HG03439 (cell line): Measurements from ENCODE around the gene TRIM28.
"Not testable (repeated sequence)": the region's sequence is repeated elsewhere in the genome, so short reads cannot be mapped to it uniquely, and the experiment has no call there.

ENCODE experiments used
- ATAC-seq: cut with Tn5 transposase; IDR thresholded peaks from one replicate; pipeline ENCODE4 v1.9.1; 2021; ENCODE audit warnings: mild to moderate bottlenecking, moderate library complexity; ENCODE audit not compliant: unreplicated experiment

Gene TRIM28

DNA sequence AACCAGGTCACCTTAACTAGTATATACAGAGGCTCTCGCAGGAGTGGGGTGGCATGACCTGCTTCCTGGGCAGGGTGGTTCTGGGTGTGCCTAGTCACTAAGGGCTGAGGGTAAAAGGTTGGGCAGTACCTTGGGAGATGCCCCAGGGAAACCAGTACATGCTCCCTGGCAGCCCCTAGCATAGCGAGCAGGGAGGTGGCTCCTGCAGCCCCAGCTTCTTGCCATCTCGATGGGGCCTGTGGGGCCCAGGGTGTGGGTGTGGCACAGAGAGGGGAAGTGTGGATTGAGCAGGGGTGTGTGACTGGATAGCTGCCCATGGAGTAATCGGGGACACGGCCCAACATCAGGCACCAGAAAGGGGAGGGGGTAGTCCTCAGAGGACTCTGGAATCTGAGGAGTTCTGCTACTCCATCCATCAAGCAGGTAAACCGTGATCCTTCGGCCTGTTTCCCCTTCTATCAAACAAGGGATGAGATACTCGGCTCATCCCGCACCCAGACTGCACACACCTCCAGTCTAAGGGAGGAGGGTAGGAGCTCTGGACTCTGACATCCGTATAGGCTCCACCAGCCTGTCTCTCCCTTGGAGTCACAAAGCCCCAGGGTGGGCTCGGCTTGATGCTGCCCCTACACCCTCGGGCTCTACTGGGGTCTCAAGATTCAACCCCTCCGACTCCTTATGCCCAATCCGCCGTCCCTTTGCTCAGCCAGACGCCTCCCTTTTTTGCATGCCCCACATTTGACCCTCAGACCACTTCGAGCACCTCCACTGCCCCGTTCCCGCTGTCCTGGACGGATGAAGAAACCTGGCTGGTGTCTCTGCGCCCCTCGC is 25.4 kb upstream of the TRIM28 start:
- no peak for ATAC-seq

DNA sequence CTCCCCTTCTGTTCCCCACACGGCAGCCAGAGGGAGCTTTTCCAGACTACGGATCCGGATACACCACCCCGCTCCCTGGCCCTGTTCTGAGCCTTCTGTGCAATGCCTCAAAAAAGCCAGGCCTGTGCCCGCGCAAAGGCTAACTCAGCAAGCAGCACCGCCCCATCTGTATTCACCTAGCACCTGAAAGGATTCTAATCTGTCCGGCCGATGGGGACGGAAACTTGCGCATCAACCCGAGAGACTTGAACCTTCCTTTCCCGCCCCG is 24.8 kb upstream of the TRIM28 start:
- ATAC-seq, result peak; percentile 2

DNA sequence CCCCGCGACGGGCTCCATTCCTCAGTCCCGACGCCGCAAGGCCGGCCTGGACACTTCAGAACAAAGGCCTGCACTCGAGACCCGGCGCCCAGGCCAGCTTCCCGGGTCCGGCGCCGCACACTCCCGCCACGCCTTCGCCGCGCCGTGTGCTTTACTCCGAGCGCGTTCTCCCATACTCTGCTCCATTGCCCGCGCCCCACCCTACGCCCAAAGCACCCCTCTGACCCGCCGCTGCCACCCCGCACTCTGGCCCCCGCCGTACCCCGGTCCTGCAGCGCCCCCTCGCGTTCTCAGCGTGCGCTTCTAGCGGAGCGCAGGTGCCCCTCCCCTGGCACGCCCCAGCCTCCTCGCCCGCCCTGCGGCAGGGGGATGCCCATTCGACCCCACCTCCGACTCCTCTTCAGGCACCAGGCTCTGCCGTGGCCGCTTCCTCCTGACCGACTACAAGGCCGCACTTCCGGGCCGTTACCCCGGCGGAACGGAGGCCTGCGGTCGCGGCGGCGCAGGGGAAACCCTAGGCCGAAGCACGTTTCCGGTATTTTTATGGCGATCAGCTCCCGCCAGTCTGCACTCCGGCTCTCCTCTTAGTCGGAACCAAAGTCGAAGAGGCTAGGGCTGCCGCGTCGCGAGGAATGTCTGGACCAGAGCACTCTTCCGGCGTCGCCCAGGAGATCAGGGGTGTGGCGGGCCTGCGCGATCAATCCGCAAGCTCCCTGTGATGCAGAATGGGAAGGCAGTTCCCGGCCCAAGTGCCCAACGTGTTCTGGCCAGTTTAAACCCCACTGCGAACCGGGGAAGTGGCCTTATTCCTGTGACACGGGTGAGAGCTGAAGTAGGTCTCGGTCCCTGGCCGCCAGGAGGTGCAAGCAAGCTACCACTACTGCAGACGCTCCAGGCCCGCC is 24.3 kb upstream of the TRIM28 start, which contains the start of gene ZBTB45:
ZBTB45 (minus strand) TSS at position 456 of the 902 bp plus-strand sequence. CDS start 2,137 bp downstream, outside the sequence.
- peak; percentile 79 for ATAC-seq

DNA sequence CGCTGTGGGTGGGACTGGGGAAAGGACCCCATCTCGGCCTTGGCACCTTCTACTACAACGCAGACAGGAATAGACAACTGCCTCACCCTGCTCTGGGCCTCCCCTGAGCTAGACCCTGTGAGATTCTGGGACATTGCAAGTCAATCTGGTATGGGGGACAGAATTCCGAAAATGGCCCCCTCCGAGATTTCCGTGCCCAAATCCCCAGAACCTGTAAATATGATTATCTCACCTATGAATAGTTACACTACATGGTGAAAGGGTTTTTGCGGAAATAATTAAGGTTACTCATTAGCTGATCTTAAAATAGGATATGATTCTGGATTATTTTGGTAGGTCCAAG is 23.6 kb upstream of the TRIM28 start:
- ATAC-seq, result no peak

DNA sequence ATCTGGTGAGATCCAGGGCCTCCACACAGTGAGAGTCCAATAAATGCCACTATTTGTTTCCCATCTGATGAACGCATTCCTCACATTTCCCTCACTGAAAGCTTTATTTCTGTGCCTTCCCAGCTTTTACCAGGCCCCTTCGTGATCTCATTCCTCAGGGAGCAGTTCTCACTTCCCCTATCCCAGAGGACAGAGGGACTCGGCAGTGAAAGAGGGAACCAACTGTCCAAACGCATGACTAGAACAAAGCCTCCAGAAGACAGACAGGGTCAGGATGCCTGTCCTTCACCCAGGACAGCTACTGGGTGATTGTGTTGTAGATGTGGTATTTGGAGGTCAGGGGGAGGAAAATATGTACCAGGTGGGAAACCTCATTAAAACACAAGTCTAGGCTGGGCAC is 22.2 kb upstream of the TRIM28 start:
- ATAC-seq, result no peak

DNA sequence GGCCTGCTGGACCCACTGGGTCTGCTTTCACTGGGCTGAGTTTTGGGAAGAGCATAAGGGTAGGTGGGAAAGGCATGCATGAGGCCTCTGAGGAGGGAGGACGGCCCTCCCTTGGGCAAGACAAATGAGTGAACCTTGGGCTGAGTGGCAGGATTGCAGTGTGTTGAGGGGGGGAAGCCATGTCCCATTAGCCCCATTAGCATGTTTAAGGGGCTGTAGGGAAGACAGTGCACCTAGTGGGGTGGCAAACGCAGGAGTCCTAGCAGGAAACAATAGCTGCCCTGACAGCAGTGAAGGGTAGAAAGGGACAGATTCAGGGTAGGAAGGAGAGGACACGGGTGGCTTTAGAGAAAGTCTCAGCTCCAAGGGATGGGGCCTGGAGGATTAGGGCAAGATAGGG is 21.2 kb upstream of the TRIM28 start:
- ATAC-seq, result no peak

DNA sequence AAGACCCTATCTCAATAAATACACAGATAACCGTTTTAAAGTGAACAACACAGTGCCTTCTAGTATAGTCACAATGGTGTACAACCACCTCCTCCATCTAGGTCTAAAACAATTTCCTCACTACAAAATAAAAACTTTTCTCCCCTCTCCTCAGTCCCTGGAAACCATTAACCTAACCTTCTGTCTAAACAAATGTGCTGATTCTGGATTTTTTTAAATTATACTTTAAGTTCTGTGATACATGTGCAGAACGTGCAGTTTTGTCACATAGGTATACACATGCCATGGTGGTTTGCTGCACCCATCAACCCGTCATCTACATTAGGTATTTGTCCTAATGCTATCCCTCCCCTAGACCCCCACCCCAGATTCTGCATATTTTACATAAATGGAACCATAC is 14.5 kb upstream of the TRIM28 start:
- ATAC-seq, result no peak

DNA sequence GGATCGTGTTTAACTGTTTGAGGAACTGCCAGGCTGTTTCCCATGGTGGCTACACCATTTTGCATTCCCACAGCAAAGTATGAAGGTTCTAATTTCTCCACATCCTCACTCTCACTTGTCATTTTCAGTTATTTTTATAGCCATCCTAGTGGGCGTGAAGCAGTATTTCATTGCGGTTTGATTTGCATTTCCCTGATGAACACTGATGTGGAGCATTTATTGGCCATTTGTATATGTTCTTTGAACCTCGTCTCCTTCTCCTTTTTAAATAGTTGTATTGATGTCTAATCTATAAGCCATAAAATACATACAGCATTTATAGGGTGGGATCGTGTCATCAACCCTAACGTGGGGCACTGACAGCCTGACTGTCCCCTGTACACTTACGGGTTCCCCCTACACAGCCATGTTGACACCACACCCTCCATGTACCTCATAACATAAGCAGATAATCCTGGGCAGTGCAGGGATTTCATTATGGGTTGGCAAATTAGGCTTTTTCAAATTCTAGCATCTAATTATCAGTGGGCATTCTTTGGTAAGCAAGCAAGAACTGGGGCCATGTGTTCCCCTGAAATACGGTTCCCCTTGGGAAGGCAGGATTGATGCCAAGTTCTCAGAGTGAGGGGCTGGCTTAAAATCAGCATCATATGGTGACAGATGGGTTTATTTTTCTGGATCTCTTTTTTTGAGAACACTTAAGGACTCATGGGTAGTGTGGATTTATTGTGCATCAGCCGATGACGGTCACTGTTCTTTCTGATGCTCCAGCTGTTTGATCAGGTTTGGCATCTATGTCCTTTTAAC is 12.6 kb upstream of the TRIM28 start:
- no peak for ATAC-seq

DNA sequence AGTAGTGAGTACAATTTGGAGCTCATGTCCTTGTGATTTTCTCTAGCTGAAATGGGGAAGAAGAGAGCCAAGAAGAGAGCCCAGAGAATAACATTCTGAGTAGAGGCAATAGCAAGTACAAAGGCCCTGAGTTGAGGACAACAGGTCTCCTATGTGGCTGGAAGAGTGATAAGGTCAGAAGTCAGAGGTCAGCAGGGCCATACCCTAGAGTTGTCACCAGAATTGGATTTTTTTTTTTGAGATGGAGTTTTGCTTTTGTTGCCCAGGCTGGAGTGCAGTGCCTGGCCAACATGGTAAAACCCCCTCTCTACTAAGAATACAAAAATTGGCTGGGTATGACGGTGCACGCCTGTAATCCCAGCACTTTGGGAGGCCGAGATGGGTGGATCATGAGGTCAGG is 8.0 kb upstream of the TRIM28 start:
- no peak for ATAC-seq

DNA sequence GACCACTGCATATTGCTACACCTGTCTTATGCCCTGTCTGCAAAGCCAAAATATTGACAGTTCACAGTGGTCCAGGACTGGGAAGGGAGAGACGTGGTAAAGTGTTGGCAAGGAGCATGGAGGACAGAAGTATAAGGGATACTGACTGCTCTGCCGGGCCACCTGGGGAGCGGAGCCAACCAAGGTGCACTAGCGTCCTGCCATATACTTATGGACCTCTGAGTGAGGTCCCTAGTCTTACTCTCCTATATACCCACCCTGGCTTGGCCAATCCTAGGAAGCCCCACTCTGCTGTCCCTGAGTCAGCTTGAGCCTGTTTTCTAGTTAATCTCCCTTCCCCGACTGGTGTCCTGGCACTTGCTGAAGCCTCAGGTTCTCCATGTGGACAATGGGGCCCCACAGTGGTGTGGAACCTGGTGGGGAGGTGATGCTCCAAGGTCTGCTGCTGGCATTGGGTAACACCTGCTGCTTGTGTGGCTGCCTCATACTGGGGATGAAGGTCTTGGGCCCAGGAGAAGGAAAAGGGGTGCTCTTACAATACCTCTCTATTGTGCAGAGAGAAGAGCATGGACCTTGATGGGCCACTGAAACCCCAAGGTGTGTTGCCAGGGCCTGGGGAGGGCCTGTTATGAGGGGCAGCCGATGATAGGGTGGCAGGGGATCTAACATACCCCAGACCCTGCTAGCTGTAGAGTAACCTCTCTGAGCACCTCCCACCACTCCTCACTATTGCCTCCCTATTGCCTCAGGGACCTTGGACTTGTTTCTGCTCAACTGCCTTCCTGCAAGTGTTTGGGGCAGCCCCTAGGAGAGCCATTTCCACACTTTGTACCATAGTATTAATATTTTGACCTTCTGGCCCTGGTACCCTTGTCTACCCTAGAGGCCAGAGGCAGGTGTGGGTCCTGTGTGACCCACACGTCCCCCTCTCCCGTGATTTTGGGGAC is 6.7 kb upstream of the TRIM28 start:
- no peak for ATAC-seq

DNA sequence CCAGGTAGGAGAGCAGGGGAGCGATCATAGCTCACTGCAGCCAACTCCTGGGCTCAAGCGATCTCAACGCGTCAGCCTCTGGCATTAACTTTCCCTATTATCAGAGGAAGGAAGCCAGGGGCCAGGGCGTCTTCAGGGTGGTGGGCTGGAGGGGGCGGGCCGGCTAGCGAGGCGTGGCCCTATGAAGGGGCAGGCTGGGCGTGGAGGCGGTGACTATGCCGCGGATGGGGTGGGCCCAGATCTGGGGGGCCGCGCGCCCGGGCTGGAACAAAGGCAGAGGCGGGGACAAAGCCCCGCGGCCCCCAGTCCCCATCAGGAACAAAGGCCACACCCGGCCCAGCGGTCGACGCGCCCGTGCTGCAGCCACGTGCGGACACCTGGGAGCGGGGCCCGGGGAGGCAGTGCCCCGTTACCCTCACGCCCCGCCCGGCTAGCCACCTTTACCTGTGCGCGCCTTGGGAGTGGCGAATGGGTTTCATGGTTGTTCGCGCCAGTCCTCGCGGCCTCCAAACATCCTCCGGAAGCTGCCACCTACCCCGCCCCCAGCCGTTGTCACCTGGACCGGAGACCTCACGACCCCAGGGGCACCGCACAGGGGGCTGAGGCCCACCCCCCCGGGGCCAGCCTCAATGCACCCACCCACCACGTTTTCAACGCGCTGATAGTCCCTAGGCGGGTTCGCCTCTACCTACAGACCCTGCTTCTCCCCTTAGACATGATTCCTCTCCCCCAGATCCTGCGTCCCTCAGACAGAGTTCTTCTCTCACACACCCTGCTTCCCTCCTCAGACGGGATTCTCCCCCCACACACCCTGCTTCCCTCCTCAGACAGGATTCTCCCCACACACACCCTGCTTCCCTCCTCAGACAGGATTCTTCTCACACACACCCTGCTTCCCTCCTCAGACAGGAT is 5.4 kb upstream of the TRIM28 start:
- ATAC-seq, result no peak

DNA sequence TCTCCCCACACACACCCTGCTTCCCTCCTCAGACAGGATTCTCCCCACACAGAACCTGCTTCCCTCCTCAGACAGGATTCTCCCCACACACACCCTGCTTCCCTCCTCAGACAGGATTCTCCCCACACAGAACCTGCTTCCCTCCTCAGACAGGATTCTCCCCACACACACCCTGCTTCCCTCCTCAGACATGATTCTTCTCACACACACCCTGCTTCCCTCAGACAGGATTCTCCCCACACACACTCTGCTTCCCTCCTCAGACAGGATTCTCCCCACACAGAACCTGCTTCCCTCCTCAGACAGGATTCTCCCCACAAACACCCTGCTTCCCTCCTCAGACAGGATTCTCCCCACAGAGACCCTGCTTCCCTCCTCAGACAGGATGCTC is 4.7 kb upstream of the TRIM28 start:
- not testable (repeated sequence) for ATAC-seq

DNA sequence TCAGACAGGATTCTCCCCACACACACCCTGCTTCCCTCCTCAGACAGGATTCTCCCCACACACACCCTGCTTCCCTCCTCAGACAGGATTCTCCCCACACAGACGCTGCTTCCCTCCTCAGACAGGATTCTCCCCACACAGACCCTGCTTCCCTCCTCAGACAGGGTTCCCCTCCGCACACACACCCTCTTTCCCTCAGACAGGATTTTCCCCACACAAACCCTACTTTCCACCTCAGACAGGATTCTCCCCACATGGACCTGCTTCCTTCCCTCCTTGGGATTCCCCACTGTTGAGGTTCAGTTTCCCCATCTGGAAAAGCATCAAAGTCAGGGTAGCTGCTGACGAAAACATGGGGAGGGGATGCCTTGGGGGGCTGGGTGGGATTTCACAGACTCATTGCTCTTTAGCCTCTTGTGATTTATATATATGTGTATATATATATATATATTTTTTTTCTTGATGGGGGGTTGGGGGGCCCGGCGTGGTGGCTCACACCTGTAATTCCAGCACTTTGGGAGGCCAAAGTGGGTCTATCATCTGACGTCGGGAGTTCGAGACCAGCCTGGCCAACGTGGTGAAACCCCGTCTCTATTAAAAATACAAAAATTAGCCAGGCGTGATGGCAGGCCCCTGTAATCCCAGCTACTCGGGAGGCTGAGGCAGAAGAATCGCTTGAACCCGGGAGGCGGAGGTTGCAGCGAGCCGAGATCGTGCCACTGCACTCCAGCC is 1.1 kb upstream of the TRIM28 start:
- not testable (repeated sequence) for ATAC-seq

DNA sequence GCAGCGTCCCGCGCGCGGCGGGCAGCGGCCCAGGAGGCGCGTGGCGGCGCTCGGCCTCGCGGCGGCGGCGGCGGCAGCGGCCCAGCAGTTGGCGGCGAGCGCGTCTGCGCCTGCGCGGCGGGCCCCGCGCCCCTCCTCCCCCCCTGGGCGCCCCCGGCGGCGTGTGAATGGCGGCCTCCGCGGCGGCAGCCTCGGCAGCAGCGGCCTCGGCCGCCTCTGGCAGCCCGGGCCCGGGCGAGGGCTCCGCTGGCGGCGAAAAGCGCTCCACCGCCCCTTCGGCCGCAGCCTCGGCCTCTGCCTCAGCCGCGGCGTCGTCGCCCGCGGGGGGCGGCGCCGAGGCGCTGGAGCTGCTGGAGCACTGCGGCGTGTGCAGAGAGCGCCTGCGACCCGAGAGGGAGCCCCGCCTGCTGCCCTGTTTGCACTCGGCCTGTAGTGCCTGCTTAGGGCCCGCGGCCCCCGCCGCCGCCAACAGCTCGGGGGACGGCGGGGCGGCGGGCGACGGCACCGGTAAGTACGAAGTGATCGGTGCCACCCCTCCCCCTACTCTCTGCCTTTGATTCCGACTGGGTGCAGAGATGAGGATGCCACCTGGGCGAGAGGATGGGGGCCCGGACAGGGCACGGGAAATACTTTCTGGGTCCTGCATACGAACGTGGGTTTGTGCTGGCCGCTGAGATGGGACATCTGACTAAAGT is 874 bp downstream of the TRIM28 start:
- peak; percentile 51 for ATAC-seq

DNA sequence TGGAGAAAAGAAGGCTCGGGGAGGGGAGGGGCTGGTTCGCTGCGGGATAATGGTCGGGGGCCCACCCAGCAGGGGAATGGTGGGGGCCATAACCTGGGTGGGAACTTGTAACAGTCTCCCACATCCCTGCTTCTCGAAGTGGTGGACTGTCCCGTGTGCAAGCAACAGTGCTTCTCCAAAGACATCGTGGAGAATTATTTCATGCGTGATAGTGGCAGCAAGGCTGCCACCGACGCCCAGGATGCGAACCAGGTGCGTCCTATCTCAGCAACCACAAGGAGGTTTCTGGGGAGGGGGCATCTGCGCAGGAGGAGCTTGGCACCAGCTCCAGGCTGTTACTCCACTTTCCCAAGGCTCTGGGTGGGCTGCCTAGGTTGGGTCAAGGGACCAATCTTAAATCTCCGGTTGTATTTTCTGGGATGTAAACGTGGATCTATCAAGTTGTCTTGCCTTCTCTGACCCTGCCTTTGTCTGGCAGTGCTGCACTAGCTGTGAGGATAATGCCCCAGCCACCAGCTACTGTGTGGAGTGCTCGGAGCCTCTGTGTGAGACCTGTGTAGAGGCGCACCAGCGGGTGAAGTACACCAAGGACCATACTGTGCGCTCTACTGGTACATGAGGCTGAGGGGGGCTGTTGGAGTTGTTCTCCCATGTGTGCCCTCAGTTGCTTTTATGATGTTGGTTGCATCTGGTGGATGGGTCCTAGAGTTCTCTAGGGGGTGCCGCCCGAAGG is 1.6 kb downstream of the TRIM28 start:
- ATAC-seq, result no peak

DNA sequence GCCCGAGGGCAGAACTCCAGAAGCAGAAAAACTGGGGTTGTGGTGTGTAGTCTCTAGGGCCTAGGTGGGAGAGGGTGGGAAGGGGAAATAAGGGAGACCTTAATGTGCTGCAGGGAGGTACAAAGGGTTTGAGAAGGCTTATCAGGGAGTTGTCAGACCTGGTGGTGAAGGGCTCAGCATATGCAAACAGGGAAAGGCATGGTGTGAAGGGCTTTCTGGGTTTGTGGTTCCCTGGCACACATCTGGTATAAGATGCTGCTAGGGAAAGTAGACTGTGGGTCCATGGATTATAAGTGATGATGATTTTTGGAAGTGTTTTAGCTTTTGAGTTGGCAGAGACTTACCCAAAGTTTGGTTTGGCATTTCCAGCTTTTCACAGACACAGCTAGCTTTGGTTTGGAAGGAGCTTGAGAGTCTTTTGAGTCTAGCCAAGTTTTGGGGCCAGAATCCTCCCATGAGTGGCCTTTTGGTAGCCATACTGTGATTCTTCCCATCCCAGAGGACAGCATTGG is 2.2 kb downstream of the TRIM28 start:
- no peak for ATAC-seq
